Lower leg skin (tissue), 3 donors: ENCODE results near the gene TAF1D.

ENCODE experiments used
- POLR2A ChIP-seq, 2 donors: fragments of 450-650 bp; IDR thresholded peaks; one replicate each; pipeline ENCODE4 v1.6.1; 2016 to 2017; ENCODE audit warnings: antibody characterized with exemption in 2 of 2, mild to moderate bottlenecking in 1 of 2, moderate library complexity in 1 of 2
- TF ChIP-seq, protein P1 (sequence below), 3 donors: fragments of 450-650 bp; IDR thresholded peaks; one replicate each; pipeline ENCODE4 v1.5.1; 2016; ENCODE audit warnings: antibody characterized with exemption in 3 of 3, mild to moderate bottlenecking in 3 of 3, moderate library complexity in 2 of 3

DNA sequence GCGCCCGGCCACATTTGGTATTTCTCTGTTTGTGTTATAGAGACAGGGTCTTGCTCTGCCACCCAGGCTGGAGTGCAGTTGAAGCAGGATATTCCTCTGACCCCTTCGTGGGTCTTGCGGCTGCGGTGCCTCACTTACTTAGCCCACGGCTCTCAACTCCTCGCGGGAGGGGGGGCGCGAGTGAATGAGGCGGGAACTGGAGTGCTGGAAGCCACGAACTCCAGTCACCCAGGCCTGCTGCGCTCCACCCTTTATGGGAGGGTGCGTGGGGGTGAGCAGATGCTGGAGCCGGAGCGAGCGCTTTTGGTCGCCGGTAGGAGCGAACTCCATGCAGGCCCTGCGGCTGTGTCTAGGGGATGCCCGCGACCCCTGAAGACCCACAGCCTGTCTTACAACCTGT lies 2.0 kb upstream of the TAF1D start:
- TF ChIP-seq, protein P1, sequence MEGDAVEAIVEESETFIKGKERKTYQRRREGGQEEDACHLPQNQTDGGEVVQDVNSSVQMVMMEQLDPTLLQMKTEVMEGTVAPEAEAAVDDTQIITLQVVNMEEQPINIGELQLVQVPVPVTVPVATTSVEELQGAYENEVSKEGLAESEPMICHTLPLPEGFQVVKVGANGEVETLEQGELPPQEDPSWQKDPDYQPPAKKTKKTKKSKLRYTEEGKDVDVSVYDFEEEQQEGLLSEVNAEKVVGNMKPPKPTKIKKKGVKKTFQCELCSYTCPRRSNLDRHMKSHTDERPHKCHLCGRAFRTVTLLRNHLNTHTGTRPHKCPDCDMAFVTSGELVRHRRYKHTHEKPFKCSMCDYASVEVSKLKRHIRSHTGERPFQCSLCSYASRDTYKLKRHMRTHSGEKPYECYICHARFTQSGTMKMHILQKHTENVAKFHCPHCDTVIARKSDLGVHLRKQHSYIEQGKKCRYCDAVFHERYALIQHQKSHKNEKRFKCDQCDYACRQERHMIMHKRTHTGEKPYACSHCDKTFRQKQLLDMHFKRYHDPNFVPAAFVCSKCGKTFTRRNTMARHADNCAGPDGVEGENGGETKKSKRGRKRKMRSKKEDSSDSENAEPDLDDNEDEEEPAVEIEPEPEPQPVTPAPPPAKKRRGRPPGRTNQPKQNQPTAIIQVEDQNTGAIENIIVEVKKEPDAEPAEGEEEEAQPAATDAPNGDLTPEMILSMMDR (IDR thresholded peaks at IDR 0.05), result no peak
- no peak for TF ChIP-seq POLR2A (IDR thresholded peaks at IDR 0.05)
